Ammon's horn (tissue), 1 donor: ENCODE measurements around the gene CYBC1.
A peak's percentile ranks its signal among the peaks of the same experiment; 100 is the strongest.
"Not testable (repeated sequence)": the region's sequence is repeated elsewhere in the genome, so short reads cannot be mapped to it uniquely, and the experiment has no call there.

Experiments
- DNase-seq: peaks from one replicate; pipeline ENCODE4 v3.0.0-alpha.2; 2016; ENCODE audit warnings: low spot score

Gene CYBC1

GRCh38 chr17:82477934-82478333, 27.4 kb upstream of the CYBC1 start:
- no peak for DNase-seq

GRCh38 chr17:82475458-82475857, 24.9 kb upstream of the CYBC1 start:
- DNase-seq: no peak

- DNase-seq: no peak
Measured at GRCh38 chr17:82474223-82475010, 23.9 kb upstream of the CYBC1 start.

- no peak for DNase-seq
Measured at GRCh38 chr17:82470065-82470464, 19.5 kb upstream of the CYBC1 start.

- DNase-seq: no peak
Measured at GRCh38 chr17:82468692-82469091, 18.1 kb upstream of the CYBC1 start.

GRCh38 chr17:82465023-82465603, 14.6 kb upstream of the CYBC1 start:
- DNase-seq: no peak

GRCh38 chr17:82464567-82464929, 14.0 kb upstream of the CYBC1 start:
- no peak for DNase-seq

GRCh38 chr17:82463925-82464566, 13.5 kb upstream of the CYBC1 start:
- no peak for DNase-seq

- no peak for DNase-seq
Measured at GRCh38 chr17:82463391-82463790, 12.8 kb upstream of the CYBC1 start.

- no peak for DNase-seq
Measured at GRCh38 chr17:82461827-82462524, 11.4 kb upstream of the CYBC1 start.

GRCh38 chr17:82459936-82460335, 9.4 kb upstream of the CYBC1 start:
- not testable (repeated sequence) for DNase-seq

- DNase-seq: no peak
Measured at GRCh38 chr17:82458885-82459424, 8.4 kb upstream of the CYBC1 start.

- peak; percentile 99 for DNase-seq
Measured at GRCh38 chr17:82458179-82458884, 7.8 kb upstream of the CYBC1 start, which contains the start of gene NARF. NARF (plus strand) TSS chr17:82458741; CDS start chr17:82458804, 63 bp downstream.

GRCh38 chr17:82457929-82458178, 7.3 kb upstream of the CYBC1 start:
- peak; percentile 96 for DNase-seq

- DNase-seq: no peak
Measured at GRCh38 chr17:82457073-82457928, 6.7 kb upstream of the CYBC1 start.

GRCh38 chr17:82453706-82454105, 3.2 kb upstream of the CYBC1 start:
- not testable (repeated sequence) for DNase-seq

- not testable (repeated sequence) for DNase-seq
Measured at GRCh38 chr17:82453151-82453550, 2.6 kb upstream of the CYBC1 start.

GRCh38 chr17:82452162-82452561, 1.6 kb upstream of the CYBC1 start:
- DNase-seq: no peak

GRCh38 chr17:82449883-82450356, 632 bp downstream of the CYBC1 start:
- DNase-seq: no peak

- DNase-seq: no peak
Measured at GRCh38 chr17:82449131-82449882, 1.2 kb downstream of the CYBC1 start.
